WTC11 (cell line): ENCODE measurements around the gene GLYR1.

Experiments
- ARID4B ChIP-seq: sonication (generic); formaldehyde crosslinking; IDR thresholded peaks from 2 replicates; pipeline ENCODE4 v1.8.0; 2023; ENCODE audit warnings: missing genetic modification reagents, mild to moderate bottlenecking, borderline replicate concordance
- ATF2 ChIP-seq: sonication (generic); formaldehyde crosslinking; IDR thresholded peaks from 2 replicates; pipeline ENCODE4 v1.8.1; 2022; ENCODE audit warnings: low read depth, missing genetic modification reagents, borderline replicate concordance
- CTCF ChIP-seq: fragments of 200-600 bp; IDR thresholded peaks from 2 replicates; pipeline ENCODE4 v1.8.0; 2022; ENCODE audit warnings: antibody characterized with exemption
- GABPB1 ChIP-seq: sonication (generic); formaldehyde crosslinking; IDR thresholded peaks from 2 replicates; pipeline ENCODE4 v1.8.1; 2023; ENCODE audit warnings: mild to moderate bottlenecking, missing genetic modification reagents
- JUN ChIP-seq: sonication (generic); formaldehyde crosslinking; IDR thresholded peaks from 2 replicates; pipeline ENCODE4 v1.8.0; 2023; ENCODE audit warnings: mild to moderate bottlenecking, missing genetic modification reagents
- NFATC4 ChIP-seq: fragments of 250-450 bp; sonication (Bioruptor Pico); IDR thresholded peaks from 2 replicates; pipeline ENCODE4 v1.9.0; 2021; ENCODE audit warnings: mild to moderate bottlenecking
- USF2 ChIP-seq: sonication (generic); formaldehyde crosslinking; IDR thresholded peaks from 2 replicates; pipeline ENCODE4 v1.8.1; 2023; ENCODE audit warnings: mild to moderate bottlenecking, missing genetic modification reagents, moderate library complexity
- ZNF232 ChIP-seq: sonication (generic); formaldehyde crosslinking; IDR thresholded peaks from 2 replicates; pipeline ENCODE4 v1.8.0; 2022; ENCODE audit warnings: mild to moderate bottlenecking, missing genetic modification reagents
- TF ChIP-seq, protein P1 (sequence below): sonication (generic); formaldehyde crosslinking; conservative IDR thresholded peaks from 2 replicates; pipeline ENCODE4 v1.8.1; 2022; ENCODE audit warnings: mild to moderate bottlenecking, missing genetic modification reagents

DNA sequence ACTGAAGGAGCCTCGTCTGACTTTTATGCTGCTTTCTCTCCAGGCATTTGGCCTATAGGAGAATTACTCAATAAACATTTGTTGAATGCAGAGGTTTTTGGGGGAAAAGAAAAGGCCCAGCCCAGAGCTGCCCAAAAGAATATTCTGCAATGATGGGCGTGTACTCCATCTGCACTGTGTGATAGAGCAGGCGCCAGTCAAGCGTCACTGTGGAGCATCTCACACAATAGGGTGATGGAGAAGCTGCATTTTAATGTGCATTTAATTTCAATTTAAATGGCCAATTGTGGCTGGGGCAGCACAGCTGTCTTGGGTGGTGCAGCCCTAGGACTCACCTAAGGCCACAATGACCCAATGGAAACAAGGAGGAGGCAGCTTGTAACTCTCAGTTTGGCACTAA is 20.6 kb downstream of the GLYR1 start:
- TF ChIP-seq CTCF (no peak), NFATC4 (CRISPR knock-in tag) (no peak), ZNF232 (CRISPR knock-in tag) (no peak), JUN (CRISPR knock-in tag) (no peak), GABPB1 (CRISPR knock-in tag) (no peak), ATF2 (CRISPR knock-in tag) (no peak), ARID4B (no peak), USF2 (CRISPR knock-in tag) (no peak)
- TF ChIP-seq, protein P1, sequence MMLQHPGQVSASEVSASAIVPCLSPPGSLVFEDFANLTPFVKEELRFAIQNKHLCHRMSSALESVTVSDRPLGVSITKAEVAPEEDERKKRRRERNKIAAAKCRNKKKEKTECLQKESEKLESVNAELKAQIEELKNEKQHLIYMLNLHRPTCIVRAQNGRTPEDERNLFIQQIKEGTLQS = no peak
